HepG2 (cell line): ENCODE measurements around the gene PRPSAP2. TPM values are rescaled to one million over a fixed set of nuclear protein-coding genes. Genes with fewer than 3 reads are reported as not detected.

Experiments used
- ARHGAP35 ChIP-seq: sonication (generic); formaldehyde crosslinking; IDR thresholded peaks from 2 replicates; pipeline ENCODE4 v1.9.0; 2022; ENCODE audit warnings: mild to moderate bottlenecking, inconsistent platforms, moderate library complexity, missing genetic modification reagents, borderline replicate concordance
- ARID3A ChIP-seq: IDR thresholded peaks from 2 replicates; pipeline ENCODE4 v1.6.1; 2012; ENCODE audit warnings: low read depth, low read length, improper control_type of control experiment
- ATF1 ChIP-seq: IDR thresholded peaks from 2 replicates; pipeline ENCODE4 v1.6.1; 2016; ENCODE audit warnings: mild to moderate bottlenecking, control low read depth
- GATAD2A ChIP-seq: IDR thresholded peaks from 2 replicates; pipeline ENCODE4 v1.6.1; 2016
- HHEX ChIP-seq: IDR thresholded peaks from 2 replicates; pipeline ENCODE4 v1.6.1; 2016; ENCODE audit warnings: control low read depth
- HOXD1 ChIP-seq: sonication (generic); formaldehyde crosslinking; IDR thresholded peaks from 2 replicates; pipeline ENCODE4 v1.5.0; 2020; ENCODE audit warnings: missing genetic modification reagents
- MED1 ChIP-seq: sonication (generic); formaldehyde crosslinking; IDR thresholded peaks from 2 replicates; pipeline ENCODE4 v1.4.0; 2020; ENCODE audit warnings: missing genetic modification reagents
- MZF1 ChIP-seq: sonication (generic); formaldehyde crosslinking; IDR thresholded peaks from 2 replicates; pipeline ENCODE4 v1.8.1; 2023; ENCODE audit warnings: mild to moderate bottlenecking, missing genetic modification reagents, borderline replicate concordance
- NBN ChIP-seq: fragments of 450-650 bp; conservative IDR thresholded peaks from 2 replicates; pipeline ENCODE4 v1.6.1; 2017
- NCOA1 ChIP-seq: sonication (generic); formaldehyde crosslinking; IDR thresholded peaks from 2 replicates; pipeline ENCODE4 v1.9.0; 2021; ENCODE audit warnings: missing genetic modification reagents
- RERE ChIP-seq: IDR thresholded peaks from 2 replicates; pipeline ENCODE4 v1.6.1; 2016; ENCODE audit warnings: low read depth, missing genetic modification reagents, missing compliant biosample characterization
- SIX4 ChIP-seq: sonication (generic); formaldehyde crosslinking; IDR thresholded peaks from 2 replicates; pipeline ENCODE4 v1.4.0; 2020; ENCODE audit warnings: missing genetic modification reagents
- STAG1 ChIP-seq: sonication (generic); formaldehyde crosslinking; IDR thresholded peaks from 2 replicates; pipeline ENCODE4 v1.4.0; 2020; ENCODE audit warnings: missing genetic modification reagents
- TBL1XR1 ChIP-seq: fragments of 150-350 bp; IDR thresholded peaks from 2 replicates; pipeline ENCODE4 v1.6.1; 2014; ENCODE audit warnings: borderline replicate concordance, low read length; ENCODE audit not compliant: partially characterized antibody
- TCF12 ChIP-seq, 2 experiments: fragments of 450-650 bp in 1 of 2; sonication (generic) in 1 of 2; formaldehyde crosslinking in 1 of 2; IDR thresholded peaks; 2 replicates each; pipeline versions ENCODE4 v1.6.1 to v1.8.0; 2017 to 2022; ENCODE audit warnings: antibody characterized with exemption in 1 of 2, mild to moderate bottlenecking in 1 of 2, missing genetic modification reagents in 1 of 2, moderate library complexity in 1 of 2
- THRA ChIP-seq: sonication (generic); formaldehyde crosslinking; IDR thresholded peaks from 2 replicates; pipeline ENCODE4 v1.4.0; 2020; ENCODE audit warnings: missing genetic modification reagents, borderline replicate concordance
- TP53 ChIP-seq: sonication (generic); formaldehyde crosslinking; conservative IDR thresholded peaks from 2 replicates; pipeline ENCODE4 v1.4.0; 2020; ENCODE audit warnings: missing genetic modification reagents
- ZMYM3 ChIP-seq: sonication (generic); formaldehyde crosslinking; IDR thresholded peaks from 2 replicates; pipeline ENCODE4 v1.5.1; 2020; ENCODE audit warnings: mild to moderate bottlenecking, missing genetic modification reagents
- ZNF10 ChIP-seq: sonication (generic); formaldehyde crosslinking; IDR thresholded peaks from 2 replicates; pipeline ENCODE4 v1.4.0; 2020; ENCODE audit warnings: mild to moderate bottlenecking, low read depth, missing genetic modification reagents, borderline replicate concordance
- ZNF256 ChIP-seq: sonication (generic); formaldehyde crosslinking; conservative IDR thresholded peaks from 2 replicates; pipeline ENCODE4 v1.4.0; 2020; ENCODE audit warnings: missing genetic modification reagents
- ZNF317 ChIP-seq: sonication (generic); formaldehyde crosslinking; IDR thresholded peaks from 2 replicates; pipeline ENCODE4 v1.5.0; 2020; ENCODE audit warnings: mild to moderate bottlenecking, missing genetic modification reagents
- ZNF34 ChIP-seq: sonication (generic); formaldehyde crosslinking; IDR thresholded peaks from 2 replicates; pipeline ENCODE4 v1.4.0; 2020; ENCODE audit warnings: mild to moderate bottlenecking, missing genetic modification reagents, borderline replicate concordance
- ZNF788 ChIP-seq: sonication (generic); formaldehyde crosslinking; IDR thresholded peaks from 2 replicates; pipeline ENCODE4 v1.5.0; 2020; ENCODE audit warnings: mild to moderate bottlenecking, missing genetic modification reagents, borderline replicate concordance
- ZNF792 ChIP-seq: IDR thresholded peaks from 2 replicates; pipeline ENCODE4 v1.6.1; 2016
- polyA plus RNA-seq, 8 experiments: library from polyadenylated mRNA; depleted of rRNA in 3 of 8; stranded (reverse) in 7 of 8; unstranded in 1 of 8; fragments of >200 nt; fragmentation: Illumina TruSeq in 4 of 8; extraction: Trizol in 4 of 8; gene quantifications; 2 replicates each; pipeline versions ENCODE4 v1.2.1 to v1.2.3, GENCODE V29; 2011 to 2016; ENCODE audit warnings: low read depth in 4 of 8, missing spikeins in 1 of 8, mixed read lengths in 1 of 8; ENCODE audit not compliant: insufficient read depth in 1 of 8
- total RNA-seq, 5 experiments: library from RNA; depleted of rRNA; stranded (reverse); fragments of >200 nt; fragmentation: Illumina TruSeq; extraction: Trizol; gene quantifications; 2 replicates each; pipeline ENCODE4 v1.2.3, GENCODE V29; 2016; ENCODE audit warnings: low read depth in 1 of 5

PRPSAP2 gene
- total and polyA plus RNA-seq, 2 of the 13 experiments (the other 11 are each of a cell fraction or from before 2014, with no cell fraction given) = 34.0 to 58.9 TPM

- TF ChIP-seq NBN (no peak), GATAD2A (CRISPR knock-in tag) (peak; percentile 30; the same call in 1 of the 2 replicates), TP53 (no peak), ZMYM3 (CRISPR knock-in tag) (peak; percentile 16; the same call in 1 of the 2 replicates), THRA (CRISPR knock-in tag) (peak; percentile 14; the same call in 1 of the 2 replicates), ARHGAP35 (CRISPR knock-in tag) (no peak), ZNF788 (peak; percentile 68; the same call in 1 of the 2 replicates), NCOA1 (CRISPR knock-in tag) (no peak), STAG1 (CRISPR knock-in tag) (no peak), TCF12 (IDR thresholded peaks at IDR 0.05) (no peak), TCF12 (CRISPR knock-in tag; IDR thresholded peaks at IDR 0.05) (no peak), MED1 (CRISPR knock-in tag) (peak; percentile 56; the same call in 1 of the 2 replicates), MZF1 (CRISPR knock-in tag) (no peak), HOXD1 (CRISPR knock-in tag) (no peak), ZNF256 (no peak), ATF1 (CRISPR knock-in tag) (peak; percentile 86), ZNF10 (CRISPR knock-in tag) (no peak), ARID3A (no peak), SIX4 (CRISPR knock-in tag) (no peak), ZNF34 (CRISPR knock-in tag) (no peak), ZNF317 (CRISPR knock-in tag) (no peak), ZNF792 (no peak; the same call in 1 of the 2 replicates), HHEX (no peak), RERE (CRISPR knock-in tag) (no peak), TBL1XR1 (no peak)
These were observed 1.9 kb upstream of the PRPSAP2 start (continued) for GRCh38 chr17:18855831-18856569.
